GM12873 (cell line): ENCODE data around the gene PDE2A.

Source experiments
- TF ChIP-seq, protein P1 (sequence below): IDR thresholded peaks from 2 replicates; pipeline ENCODE4 v1.5.1; 2012; ENCODE audit warnings: low read depth, mild to moderate bottlenecking, moderate library complexity, low read length, control low read depth; ENCODE audit not compliant: insufficient read depth; ENCODE audit errors: missing control alignments

Gene PDE2A

DNA sequence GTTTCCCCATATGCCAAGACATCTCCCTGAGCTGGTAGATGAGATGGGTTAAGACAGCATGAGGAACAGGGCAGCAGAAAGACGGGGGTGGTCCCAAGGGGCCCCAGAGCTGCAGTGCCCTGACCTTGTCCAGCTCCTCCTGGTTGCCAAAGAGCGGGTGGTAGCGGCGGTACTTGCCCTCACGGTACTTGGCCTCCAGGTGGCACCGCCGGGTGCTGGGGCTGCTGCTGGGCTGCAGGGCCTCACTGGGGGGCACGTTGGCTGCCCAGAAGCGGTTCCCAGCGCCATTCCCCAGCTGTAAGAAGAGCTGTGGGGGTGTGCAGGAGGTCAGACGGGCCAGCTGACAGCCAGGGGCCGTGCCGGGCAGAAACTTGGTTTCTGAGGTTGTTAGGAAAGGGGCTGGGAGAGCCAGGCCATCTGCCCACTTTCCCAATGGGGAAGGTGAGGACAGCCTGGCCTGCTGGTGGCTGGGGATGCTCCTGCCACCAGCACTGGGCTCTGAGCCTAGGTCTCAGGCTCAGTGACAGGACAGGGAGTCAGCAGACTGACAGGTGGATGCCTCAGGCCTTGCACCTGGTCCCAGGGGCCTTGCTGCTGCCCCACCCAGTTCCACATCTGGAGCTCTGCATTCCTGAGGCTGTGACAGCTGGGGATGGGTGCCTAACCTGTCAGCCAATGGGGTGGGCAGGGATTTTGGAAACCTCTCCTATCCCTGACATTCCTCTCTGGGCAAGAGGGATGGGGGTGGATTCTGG lies 30.0 kb upstream of the PDE2A start:
- TF ChIP-seq, protein P1, sequence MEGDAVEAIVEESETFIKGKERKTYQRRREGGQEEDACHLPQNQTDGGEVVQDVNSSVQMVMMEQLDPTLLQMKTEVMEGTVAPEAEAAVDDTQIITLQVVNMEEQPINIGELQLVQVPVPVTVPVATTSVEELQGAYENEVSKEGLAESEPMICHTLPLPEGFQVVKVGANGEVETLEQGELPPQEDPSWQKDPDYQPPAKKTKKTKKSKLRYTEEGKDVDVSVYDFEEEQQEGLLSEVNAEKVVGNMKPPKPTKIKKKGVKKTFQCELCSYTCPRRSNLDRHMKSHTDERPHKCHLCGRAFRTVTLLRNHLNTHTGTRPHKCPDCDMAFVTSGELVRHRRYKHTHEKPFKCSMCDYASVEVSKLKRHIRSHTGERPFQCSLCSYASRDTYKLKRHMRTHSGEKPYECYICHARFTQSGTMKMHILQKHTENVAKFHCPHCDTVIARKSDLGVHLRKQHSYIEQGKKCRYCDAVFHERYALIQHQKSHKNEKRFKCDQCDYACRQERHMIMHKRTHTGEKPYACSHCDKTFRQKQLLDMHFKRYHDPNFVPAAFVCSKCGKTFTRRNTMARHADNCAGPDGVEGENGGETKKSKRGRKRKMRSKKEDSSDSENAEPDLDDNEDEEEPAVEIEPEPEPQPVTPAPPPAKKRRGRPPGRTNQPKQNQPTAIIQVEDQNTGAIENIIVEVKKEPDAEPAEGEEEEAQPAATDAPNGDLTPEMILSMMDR = no peak

DNA sequence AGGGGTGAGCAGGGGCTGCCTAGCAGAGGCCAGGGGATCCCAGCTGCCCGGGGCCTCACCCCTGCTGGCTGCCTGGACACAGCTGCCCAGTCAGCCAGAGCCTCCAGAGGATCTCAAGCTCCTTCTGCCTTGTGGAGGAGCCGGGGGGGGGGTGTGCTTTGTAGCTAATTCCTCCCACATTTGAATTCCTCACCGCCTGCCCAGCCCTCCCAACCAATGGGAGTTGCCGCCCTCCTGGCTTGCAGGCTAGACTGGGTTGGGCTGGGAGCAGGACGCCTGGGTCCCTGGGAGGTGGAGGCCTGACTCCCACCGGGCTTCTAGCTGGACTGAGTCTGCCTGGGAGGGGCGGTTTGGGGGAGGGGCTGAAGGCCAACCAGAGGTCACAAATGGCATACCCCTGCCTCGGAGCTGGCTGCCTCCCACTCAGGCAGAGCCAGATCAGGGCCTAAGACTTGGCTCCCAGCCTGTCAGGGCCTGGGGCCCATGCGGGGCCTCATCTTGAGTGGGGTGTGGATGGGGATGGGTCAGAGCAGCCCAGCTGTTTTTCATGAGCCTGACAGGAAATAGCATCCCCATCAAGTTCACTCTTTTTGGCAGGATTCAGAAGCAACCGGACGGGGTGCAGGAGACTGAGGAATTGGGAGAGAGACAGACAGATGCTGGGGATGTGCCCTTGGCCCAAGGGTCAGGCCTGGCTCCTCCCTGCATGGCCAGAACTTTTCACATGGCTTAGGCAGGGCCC lies 29.2 kb upstream of the PDE2A start:
- TF ChIP-seq, protein P1 = no peak

- TF ChIP-seq, protein P1 = no peak
Measured at GRCh38 chr11:72702577-72703241, 28.5 kb upstream of the PDE2A start.

DNA sequence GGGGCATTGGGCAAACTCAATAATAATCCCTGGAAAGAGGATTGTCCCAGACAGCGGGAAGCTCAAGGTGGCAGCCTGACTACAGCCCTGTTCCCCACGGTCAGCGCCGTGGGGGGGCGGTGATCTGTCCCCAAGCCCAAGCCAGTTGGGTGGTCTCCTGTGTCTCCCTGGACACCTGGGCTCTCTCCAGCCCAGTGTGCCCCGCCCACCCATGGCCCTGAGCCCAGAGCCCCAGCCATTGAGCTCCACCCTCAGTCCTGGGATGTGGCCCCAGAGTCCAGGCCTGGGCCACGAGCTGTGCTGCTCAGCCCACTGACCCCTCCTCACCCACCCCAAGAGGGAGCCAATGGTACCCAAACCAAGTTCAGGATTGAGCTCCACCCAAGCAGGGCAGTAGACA lies 27.9 kb upstream of the PDE2A start:
- TF ChIP-seq, protein P1 = no peak

DNA sequence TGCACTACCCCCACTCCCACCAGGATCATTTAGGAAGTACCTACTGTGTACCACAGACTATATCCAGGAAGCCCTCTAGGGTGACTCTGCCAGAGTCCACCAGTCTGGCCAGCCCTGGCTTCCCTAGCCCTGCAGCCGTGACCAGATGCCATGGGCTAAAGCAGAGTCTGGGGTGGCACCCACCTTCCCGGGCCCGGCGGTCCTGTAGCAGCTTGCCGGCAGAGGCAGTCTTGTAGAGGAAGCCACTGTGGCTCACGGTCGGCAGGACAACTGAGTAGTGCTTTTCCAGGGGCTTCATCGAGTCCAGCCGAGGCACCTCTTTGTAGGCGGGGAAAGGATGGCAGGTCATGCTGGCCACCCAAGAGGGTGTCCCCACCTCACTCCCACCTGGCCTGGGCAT lies 27.2 kb upstream of the PDE2A start:
- TF ChIP-seq, protein P1 = no peak

DNA sequence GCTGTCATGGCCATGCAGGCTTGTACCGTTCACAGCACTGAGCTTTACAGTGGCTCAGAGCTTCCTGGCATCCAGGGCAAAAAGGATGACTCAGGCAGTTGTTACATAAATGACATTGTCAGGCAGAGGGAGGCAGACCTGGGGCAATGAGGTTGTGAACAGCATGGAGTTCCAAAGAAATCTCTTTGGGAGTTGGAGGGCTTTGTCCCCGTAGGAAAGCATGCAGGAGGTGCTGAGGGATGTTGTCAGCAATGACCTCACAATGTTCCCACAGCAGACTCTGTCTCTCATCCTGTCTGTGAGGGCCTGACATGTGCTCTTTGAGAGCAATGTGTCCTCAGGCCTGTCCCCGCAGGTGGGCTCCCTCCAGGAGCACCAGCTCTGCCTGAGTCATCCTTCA lies 25.9 kb upstream of the PDE2A start:
- TF ChIP-seq, protein P1 = no peak

DNA sequence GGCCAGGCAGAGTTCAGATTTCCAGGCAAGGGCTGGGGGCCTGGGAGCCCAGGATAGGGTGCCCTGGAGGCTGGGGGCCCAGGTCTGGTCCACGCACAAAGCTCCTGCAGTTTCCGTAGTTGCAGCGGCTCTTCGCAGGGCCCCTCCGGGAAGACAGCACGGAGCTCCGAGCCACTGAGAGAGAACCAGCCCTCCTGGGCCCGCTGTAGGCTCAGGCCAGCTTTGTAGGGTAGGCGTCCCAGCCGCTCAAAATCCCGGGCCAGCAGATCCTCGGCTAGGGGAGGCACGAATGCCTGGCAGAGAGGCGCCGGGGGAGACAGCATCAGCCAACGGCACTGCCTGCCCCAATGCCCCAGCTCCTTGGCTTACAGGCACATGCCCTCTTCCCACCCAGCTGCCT lies 23.6 kb upstream of the PDE2A start:
- TF ChIP-seq, protein P1 = no peak
